K562 (cell line): ENCODE results near the gene EPX. TPM values are rescaled to one million over a fixed set of nuclear protein-coding genes. Genes with fewer than 3 reads are reported as not detected.

Source experiments
- ATAC-seq: fragments of 200-7000 bp; cut with Tn5 transposase; 3 replicates; pipeline ENCODE4 v1.9.1; 2020; ENCODE audit warnings: moderate library complexity
- BruUV-seq: library from RNA; stranded (reverse); fragments of 400-500 nt; replicated peaks from 2 replicates; lab custom pipeline; 2021; lab: Mats Ljungman, UMichigan
- CTCF ChIA-PET: fragments of 300-600 bp; formaldehyde crosslinking; extraction: SDS; loops from one replicate; lab custom pipeline; 2021; ENCODE audit warnings: low intra/inter-chr PET ratio; lab: Yijun Ruan, JAX
- POLR2A ChIA-PET: fragments of 300-600, 350-650 bp; sonication (Branson Sonifier 250); formaldehyde crosslinking; extraction: SDS; loops from one replicate; lab custom pipeline; 2021; ENCODE audit warnings: antibody characterized with exemption, inconsistent platforms; lab: Yijun Ruan, JAX
- DNase-seq, 4 experiments: peaks; one replicate each; pipeline versions ENCODE4 v3.0.0 to v3.0.0-alpha.2; 2011 to 2018; ENCODE audit warnings: low spot score in 3 of 4, mixed read lengths in 3 of 4; ENCODE audit errors: extremely low read depth in 1 of 4
- FAIRE-seq: peaks from 2 replicates; lab custom pipeline; 2011; peaks lifted over from hg19 to GRCh38; lab: Jason Lieb, UNC
- H2AFZ ChIP-seq: 2 replicates; pipeline ENCODE4 v1.6.0; 2011; ENCODE audit warnings: low read depth, low read length, control low read depth, inconsistent platforms
- H3K27ac ChIP-seq: fragments of 200-600 bp; 3 replicates; pipeline ENCODE4 v1.8.0; 2011; ENCODE audit warnings: low read depth, mild to moderate bottlenecking, control low read depth, inconsistent platforms, low read length, moderate library complexity, mixed read lengths; ENCODE audit errors: extremely low read depth
- H3K27me3 ChIP-seq, 2 experiments: fragments of 300-600 bp in 1 of 2; 2 replicates in 1 of 2; 3 replicates in 1 of 2; pipeline versions ENCODE4 v1.6.0 to v1.8.0; 2011; ENCODE audit warnings: inconsistent platforms in 2 of 2, low read length in 2 of 2, mild to moderate bottlenecking in 1 of 2, mixed read lengths in 1 of 2, moderate library complexity in 1 of 2; ENCODE audit not compliant: control insufficient read depth in 2 of 2, insufficient read depth in 2 of 2
- H3K36me3 ChIP-seq: fragments of 300-600 bp; 3 replicates; pipeline ENCODE4 v1.8.0; 2011; ENCODE audit warnings: mild to moderate bottlenecking, low read length, inconsistent platforms; ENCODE audit not compliant: control insufficient read depth, insufficient read depth
- H3K4me1 ChIP-seq, 2 experiments: fragments of 200-600 bp in 1 of 2; replicated peaks in 1 of 2; 2 replicates in 1 of 2; 3 replicates in 1 of 2; pipeline versions ENCODE4 v1.5.1 to v1.8.0; 2011; ENCODE audit warnings: inconsistent platforms in 2 of 2, low read length in 2 of 2, mild to moderate bottlenecking in 1 of 2, mixed read lengths in 1 of 2, moderate library complexity in 1 of 2; ENCODE audit not compliant: control insufficient read depth in 2 of 2, insufficient read depth in 2 of 2
- H3K4me2 ChIP-seq: 2 replicates; pipeline ENCODE4 v1.6.1; 2011; ENCODE audit warnings: low read length, control low read depth, inconsistent platforms, mixed read lengths; ENCODE audit not compliant: insufficient read depth
- H3K4me3 ChIP-seq: fragments of 200-600 bp; sonication (generic), shearing (Covaris generic); 2 replicates; pipeline ENCODE4 v1.5.1; 2016; ENCODE audit warnings: control low read depth, inconsistent platforms
- H3K79me2 ChIP-seq: fragments of 200-600 bp; 3 replicates; pipeline ENCODE4 v1.8.0; 2011; ENCODE audit warnings: low read length, inconsistent platforms; ENCODE audit not compliant: control insufficient read depth, insufficient read depth
- H3K9ac ChIP-seq, 2 experiments: 2 replicates each; pipeline versions ENCODE4 v1.6.0 to v1.6.1; 2011; ENCODE audit warnings: low read depth in 2 of 2, low read length in 2 of 2, control low read depth in 1 of 2, inconsistent platforms in 1 of 2, mild to moderate bottlenecking in 1 of 2, mixed read lengths in 1 of 2; ENCODE audit not compliant: insufficient read depth in 1 of 2
- H3K9me1 ChIP-seq: one replicate; pipeline ENCODE4 v1.6.0; 2011; ENCODE audit warnings: inconsistent platforms, mild to moderate bottlenecking, low read length, moderate library complexity; ENCODE audit not compliant: control insufficient read depth, insufficient read depth
- H3K9me3 ChIP-seq: replicated peaks from 2 replicates; pipeline ENCODE4 v1.5.1; 2011; ENCODE audit warnings: low read depth, low read length, inconsistent platforms; ENCODE audit not compliant: control insufficient read depth, insufficient read depth
- H4K20me1 ChIP-seq: replicated peaks from 2 replicates; pipeline ENCODE4 v1.6.1; 2011; ENCODE audit warnings: low read length, inconsistent platforms, mixed read lengths; ENCODE audit not compliant: control insufficient read depth, insufficient read depth
- BCLAF1 ChIP-seq, 2 experiments: fragments of 450-650 bp in 1 of 2; IDR thresholded peaks; 2 replicates each; pipeline ENCODE4 v1.6.1; 2011 to 2017; ENCODE audit warnings: low read depth in 2 of 2, antibody characterized with exemption in 1 of 2, borderline replicate concordance in 1 of 2, low read length in 1 of 2, mild to moderate bottlenecking in 1 of 2, mixed read lengths in 1 of 2; ENCODE audit not compliant: control insufficient read depth in 1 of 2
- BDP1 ChIP-seq: IDR thresholded peaks from 3 replicates; pipeline ENCODE4 v1.6.1; 2011; ENCODE audit not compliant: insufficient read length, insufficient read depth
- E2F6 ChIP-seq, 2 experiments: IDR thresholded peaks; 2 replicates each; pipeline ENCODE4 v1.6.1; 2011; ENCODE audit warnings: borderline replicate concordance in 1 of 2, control low read depth in 1 of 2, low read depth in 1 of 2, low read length in 1 of 2, mild to moderate bottlenecking in 1 of 2, mixed read lengths in 1 of 2, moderate library complexity in 1 of 2; ENCODE audit not compliant: insufficient read depth in 1 of 2, insufficient read length in 1 of 2, poor library complexity in 1 of 2, severe bottlenecking in 1 of 2; ENCODE audit errors: extremely low read depth in 1 of 2
- EWSR1 ChIP-seq: fragments of 450-650 bp; IDR thresholded peaks from 2 replicates; pipeline ENCODE4 v1.6.1; 2018; ENCODE audit warnings: borderline replicate concordance, mild to moderate bottlenecking, low read depth, moderate library complexity; ENCODE audit not compliant: partially characterized antibody
- EZH2 ChIP-seq: IDR thresholded peaks from 2 replicates; pipeline ENCODE4 v1.6.1; 2012; ENCODE audit warnings: low read depth, mild to moderate bottlenecking, inconsistent platforms, low read length, borderline replicate concordance
- GTF2B ChIP-seq: IDR thresholded peaks from 2 replicates; pipeline ENCODE4 v1.6.1; 2011; ENCODE audit not compliant: insufficient read length; ENCODE audit errors: extremely low read depth
- HDAC2 ChIP-seq: fragments of 450-650 bp; IDR thresholded peaks from 2 replicates; pipeline ENCODE4 v1.6.1; 2016; ENCODE audit warnings: mild to moderate bottlenecking
- KDM4B ChIP-seq, 2 experiments: fragments of 450-650 bp in 1 of 2; sonication (generic) in 1 of 2; IDR thresholded peaks; 2 replicates each; pipeline ENCODE4 v1.6.1; 2016 to 2017; ENCODE audit warnings: borderline replicate concordance in 2 of 2, antibody characterized with exemption in 1 of 2, low read depth in 1 of 2, mild to moderate bottlenecking in 1 of 2
- MAX ChIP-seq: sonication (generic); formaldehyde crosslinking; IDR thresholded peaks from 2 replicates; pipeline ENCODE4 v1.9.0; 2022; ENCODE audit warnings: mild to moderate bottlenecking, missing genetic modification reagents
- SRF ChIP-seq, 2 experiments: fragments of 250-450, 450-650 bp in 1 of 2; sonication (Bioruptor Pico) in 1 of 2; sonication (generic) in 1 of 2; formaldehyde crosslinking; IDR thresholded peaks; 2 replicates each; pipeline versions ENCODE4 v1.5.0 to v1.5.1; 2020 to 2022; ENCODE audit warnings: mild to moderate bottlenecking in 1 of 2, missing genetic modification reagents in 1 of 2
- ZBTB1 ChIP-seq: sonication (generic); formaldehyde crosslinking; IDR thresholded peaks from 2 replicates; pipeline ENCODE4 v1.8.1; 2023; ENCODE audit warnings: missing genetic modification reagents, low read depth, mild to moderate bottlenecking, borderline replicate concordance
- ZNF212 ChIP-seq: fragments of 450-650 bp; formaldehyde crosslinking; IDR thresholded peaks from 2 replicates; pipeline ENCODE4 v1.4.0; 2020; ENCODE audit warnings: mild to moderate bottlenecking
- ZNF239 ChIP-seq: fragments of 250-450 bp; sonication (Bioruptor Pico); IDR thresholded peaks from 2 replicates; pipeline ENCODE4 v1.4.0; 2020; ENCODE audit warnings: mild to moderate bottlenecking
- WGBS: fragments of 100-300 bp; shearing (Covaris generic); methylation state at CpG from one replicate; pipeline ENCODE4 v1.1.6; 2016; ENCODE audit warnings: low coverage, mixed read lengths; ENCODE audit not compliant: insufficient coverage; ENCODE audit errors: missing lambda C conversion rate; 5-methylcytosine and 5-hydroxymethylcytosine counted together
- in situ Hi-C: fragments of 300-500 bp; cut with MboI; formaldehyde crosslinking; loops from 4 replicates; pipeline ENCODE4 v1.15.0; 2018; ENCODE audit warnings: inconsistent platforms, mixed read lengths
- intact Hi-C: fragments of 100-400 bp; cut with micrococcal nuclease; formaldehyde crosslinking; loops from 2 replicates; pipeline ENCODE4 v1.14.2; 2022
- polyA plus RNA-seq, 8 experiments: library from polyadenylated mRNA; depleted of rRNA in 4 of 8; stranded (reverse) in 5 of 8; unstranded in 3 of 8; fragments of >200 nt; fragmentation: Nextera tagmentation in 2 of 8; fragmentation: Illumina TruSeq in 1 of 8; extraction: Ambion mirVana in 2 of 8; extraction: Trizol in 1 of 8; gene quantifications; 2 replicates each; pipeline versions ENCODE4 v1.2.1 to v1.2.3, GENCODE V29; 2011 to 2014; ENCODE audit warnings: inconsistent platforms in 1 of 8, missing spikeins in 1 of 8
- total RNA-seq, 7 experiments: library from RNA; depleted of rRNA in 6 of 7; stranded (reverse); fragments of >200 nt in 6 of 7; fragmentation: Illumina TruSeq in 2 of 7; extraction: Trizol in 2 of 7; gene quantifications; 2 replicates each; pipeline versions ENCODE4 v1.2.1 to v1.2.3, GENCODE V29; 2011 to 2021; ENCODE audit warnings: low replicate concordance in 1 of 7

The EPX gene
- total and polyA plus RNA-seq, 9 of the 15 experiments (the other 6 are each of a cell fraction or from before 2014, with no cell fraction given), result 0.07 to 0.33 (median 0.19) TPM; not detected in 3

GRCh38 chr17:58204796-58205195 is 12.3 kb downstream of the EPX start:
- POLR2A ChIA-PET, result no interaction called here
- Histone ChIP-seq H3K36me3 (peaks cover 26% of the 10 kb centered on the region; the same call in 2 of the 3 replicates), H3K27me3 (peaks cover 0 to 6% of the 10 kb centered on the region in 2 experiments; a peak in 2 of 5 replicates), H3K9me3 (no peaks in the 10 kb centered on the region), H3K4me1 (peaks cover 0 to 4% of the 10 kb centered on the region in 2 experiments; a peak in 1 of 5 replicates), H2AFZ (no peak overlapping the region), H3K9me1 (no peaks in the 10 kb centered on the region), H3K27ac (no peak overlapping the region), H4K20me1 (no peaks in the 10 kb centered on the region), H3K9ac (no peak overlapping the region), H3K79me2 (no peaks in the 10 kb centered on the region), H3K4me3 (no peak overlapping the region), H3K4me2 (no peak overlapping the region)
- DNase-seq (peak in 1 of 4 experiments; percentile 16), ATAC-seq (no peak), FAIRE-seq (no peak)
- in situ Hi-C loops (no loop called here), intact Hi-C loops (no loop called here)
- CTCF ChIA-PET, result no interaction called here
- no TSS peak for BruUV-seq
- WGBS, result 34% methylated on average over 3 of the region's 5 CpGs
- TF ChIP-seq BDP1 (no peak), BCLAF1 (IDR thresholded peaks at IDR 0.05; ENCODE audit: borderline replicate concordance in 1 of 2, control insufficient read depth in 1 of 2, low read depth in 2 of 2, low read length in 1 of 2) (no peak), ZNF212 (no peak), GTF2B (no peak), HDAC2 (no peak), EZH2 (no peak), SRF (CRISPR knock-in tag; IDR thresholded peaks at IDR 0.05) (no peak), KDM4B (IDR thresholded peaks at IDR 0.05; ENCODE audit: borderline replicate concordance in 2 of 2, low read depth in 1 of 2) (no peak), E2F6 (IDR thresholded peaks at IDR 0.05; ENCODE audit: borderline replicate concordance in 1 of 2, extremely low read depth in 1 of 2, insufficient read depth in 1 of 2, insufficient read length in 1 of 2, low read depth in 1 of 2, low read length in 1 of 2, poor library complexity in 1 of 2, severe bottlenecking in 1 of 2) (peak in 1 of 2 experiments; percentile 32), ZBTB1 (CRISPR knock-in tag) (no peak), MAX (CRISPR knock-in tag) (0 out of 2 replicates have a peak, but pooled peaks have one; percentile 36), EWSR1 (no peak), ZNF239 (CRISPR knock-in tag) (no peak)
